Left renal cortex interstitium (tissue), 4 donors: ENCODE data around the gene CDC42EP2. TPM values are rescaled to one million over a fixed set of nuclear protein-coding genes. Genes with fewer than 3 reads are reported as not detected.
"Not testable (repeated sequence)": the region's sequence is repeated elsewhere in the genome, so short reads cannot be mapped to it uniquely, and the experiment has no call there.

Source experiments
- DNase-seq, 4 donors: peaks; one replicate each; pipeline ENCODE4 v3.0.0-alpha.2; 2013; ENCODE audit warnings: low read depth in 4 of 4, low spot score in 2 of 4, missing footprints in 1 of 4
- polyA plus RNA-seq, 4 donors: library from polyadenylated mRNA; unstranded; fragments of 120-200 nt; gene quantifications; one replicate each; pipeline ENCODE4 v1.2.1, GENCODE V29; 2013; ENCODE audit not compliant: insufficient read length in 4 of 4

Gene CDC42EP2
- polyA plus RNA-seq, 4 donors = 7.9 to 16.4 (median 11.6) TPM

DNA sequence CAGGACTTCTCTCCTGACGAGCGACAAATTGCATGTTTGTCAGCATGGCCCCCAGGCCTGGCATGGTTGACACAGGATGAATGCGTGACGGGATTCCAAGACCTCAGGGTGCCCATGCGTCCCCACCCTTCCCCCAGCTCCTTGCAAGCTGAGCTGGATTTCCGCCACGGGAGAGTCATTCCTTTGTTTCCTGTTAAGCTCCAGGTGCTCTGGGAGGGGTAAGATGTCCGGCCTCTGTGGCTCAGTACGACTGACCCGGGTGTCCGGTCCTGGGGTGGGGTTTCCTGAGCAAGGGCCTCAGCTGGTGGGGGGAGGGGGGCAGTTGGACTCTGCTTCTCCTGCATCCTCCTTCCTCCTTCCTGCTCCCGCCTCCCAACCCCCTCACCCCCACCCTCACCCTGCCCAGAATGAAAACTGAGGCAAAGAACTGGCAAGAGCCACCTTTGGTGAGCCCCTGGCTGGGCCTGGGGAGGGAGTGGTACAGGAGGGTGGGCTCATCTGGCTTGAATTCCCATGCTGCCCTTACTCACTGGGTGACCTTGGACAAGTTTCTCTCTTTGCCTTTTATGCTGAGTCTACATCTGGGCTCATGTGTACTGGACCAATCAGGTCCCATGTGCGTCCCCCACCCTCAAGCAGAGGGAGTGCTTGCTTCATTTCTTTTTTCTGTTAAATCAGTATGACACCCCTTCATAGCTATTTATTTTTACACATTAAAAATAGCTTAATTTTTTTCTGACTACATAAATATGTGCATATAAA is 2.5 kb downstream of the CDC42EP2 start:
- DNase-seq = no peak

DNA sequence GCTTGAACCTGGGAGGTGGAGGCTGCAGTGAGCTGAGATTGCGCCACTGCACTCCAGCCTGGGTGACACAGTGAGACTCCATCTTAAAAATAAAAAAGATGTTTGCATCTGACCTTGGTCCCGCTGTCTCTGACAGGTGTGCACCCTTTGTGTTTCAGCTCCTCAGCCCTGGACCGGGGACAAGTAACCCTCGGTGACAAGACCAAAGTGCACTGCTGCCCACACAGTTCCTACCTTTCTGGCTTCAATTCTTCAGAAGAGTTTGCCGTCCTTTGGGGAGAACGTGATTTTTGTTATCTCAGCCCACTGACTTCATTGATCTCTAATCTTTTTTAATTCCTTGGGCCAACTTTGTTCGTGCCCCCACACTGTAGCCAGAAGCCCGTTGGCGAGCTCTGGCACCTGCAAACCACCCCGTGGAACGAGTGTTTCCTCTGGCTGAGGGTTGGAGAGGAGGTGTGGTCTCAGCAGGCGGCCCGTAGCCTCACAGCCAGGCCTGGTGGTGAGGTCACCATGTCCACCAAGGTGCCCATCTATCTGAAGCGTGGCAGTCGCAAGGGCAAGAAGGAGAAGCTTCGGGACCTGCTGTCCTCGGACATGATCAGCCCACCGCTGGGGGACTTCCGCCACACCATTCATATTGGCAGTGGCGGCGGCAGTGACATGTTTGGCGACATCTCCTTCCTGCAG is 5.9 kb downstream of the CDC42EP2 start:
- DNase-seq = no peak

DNA sequence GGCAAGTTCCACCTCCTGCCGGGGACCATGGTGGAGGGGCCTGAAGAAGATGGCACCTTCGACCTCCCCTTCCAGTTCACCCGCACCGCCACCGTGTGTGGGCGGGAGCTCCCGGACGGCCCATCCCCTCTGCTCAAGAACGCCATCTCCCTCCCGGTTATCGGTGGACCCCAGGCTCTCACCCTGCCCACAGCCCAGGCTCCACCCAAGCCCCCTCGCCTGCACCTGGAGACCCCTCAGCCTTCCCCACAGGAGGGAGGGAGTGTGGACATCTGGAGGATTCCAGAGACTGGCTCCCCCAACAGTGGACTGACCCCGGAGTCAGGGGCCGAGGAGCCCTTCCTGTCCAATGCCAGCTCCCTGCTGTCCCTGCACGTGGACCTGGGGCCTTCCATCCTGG is 6.4 kb downstream of the CDC42EP2 start:
- DNase-seq = no peak

DNA sequence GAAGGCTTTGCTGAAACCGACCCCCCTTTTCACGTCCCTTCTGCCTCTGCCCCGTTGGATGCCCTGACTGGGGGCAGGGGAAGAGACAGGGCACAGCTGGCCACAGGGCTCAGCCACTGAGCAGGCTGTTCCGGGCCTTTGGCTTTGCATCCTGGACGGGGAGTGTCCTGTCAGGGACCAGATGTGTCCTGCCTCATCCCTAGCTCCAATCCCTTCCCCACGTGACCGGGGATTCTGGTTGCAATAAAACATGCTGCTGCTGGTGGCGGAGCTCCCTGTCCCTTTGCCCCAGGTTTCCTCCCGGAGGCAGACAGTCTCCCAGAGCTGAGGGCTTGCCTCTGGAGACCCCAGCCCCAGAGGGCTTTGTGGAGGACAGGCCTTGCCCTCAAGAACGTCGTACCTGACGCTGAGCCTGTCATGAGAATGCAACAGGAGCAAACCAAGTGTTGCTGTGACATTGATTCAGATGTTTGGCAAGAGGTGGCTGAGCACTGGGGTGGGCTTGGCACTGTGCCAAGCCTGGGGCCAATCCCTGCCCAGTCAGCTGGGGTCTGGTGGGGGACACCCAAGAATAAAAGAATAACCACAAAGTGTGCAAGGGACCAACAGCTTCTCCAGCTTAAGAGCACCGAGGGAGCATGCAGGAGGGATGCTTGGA is 7.3 kb downstream of the CDC42EP2 start:
- DNase-seq = no peak

DNA sequence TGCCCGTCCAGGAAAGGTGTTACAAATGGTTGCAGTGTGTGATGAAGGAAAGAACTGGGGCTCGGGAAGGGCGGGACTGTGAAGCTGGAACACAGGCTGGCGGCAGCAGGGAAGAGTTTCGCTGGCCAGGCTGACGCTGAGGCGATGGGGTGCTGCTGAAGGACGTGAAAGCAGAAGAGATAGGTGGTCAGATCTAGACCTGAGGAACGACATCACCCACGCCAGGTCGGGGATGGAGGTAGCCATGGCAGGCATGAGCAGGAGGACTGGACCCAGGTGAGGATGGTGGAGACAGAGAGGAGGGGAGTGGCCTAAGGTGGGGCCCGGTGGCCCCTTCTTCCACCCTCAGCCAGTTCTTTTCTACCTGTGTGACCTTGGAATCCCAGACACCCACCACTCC is 9.1 kb downstream of the CDC42EP2 start:
- no peak for DNase-seq

DNA sequence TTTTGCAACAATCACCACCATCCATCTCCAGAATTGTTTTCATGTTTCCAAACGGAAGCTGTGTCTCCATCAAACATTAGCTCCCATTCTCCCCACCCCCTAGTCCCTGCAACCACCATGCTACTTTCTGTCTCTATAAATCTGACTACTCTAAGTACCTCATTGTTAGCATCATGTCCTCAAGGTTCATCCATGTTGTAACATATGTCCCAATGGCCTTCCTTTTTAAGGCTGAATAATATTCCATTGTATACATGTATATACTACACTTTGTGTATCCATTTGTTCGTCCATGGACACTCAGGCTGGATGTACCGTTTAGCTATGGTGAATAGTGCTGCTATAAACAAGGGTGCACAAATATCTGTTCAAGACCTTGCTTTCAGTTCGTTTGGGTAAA is 10.8 kb downstream of the CDC42EP2 start:
- no peak for DNase-seq

DNA sequence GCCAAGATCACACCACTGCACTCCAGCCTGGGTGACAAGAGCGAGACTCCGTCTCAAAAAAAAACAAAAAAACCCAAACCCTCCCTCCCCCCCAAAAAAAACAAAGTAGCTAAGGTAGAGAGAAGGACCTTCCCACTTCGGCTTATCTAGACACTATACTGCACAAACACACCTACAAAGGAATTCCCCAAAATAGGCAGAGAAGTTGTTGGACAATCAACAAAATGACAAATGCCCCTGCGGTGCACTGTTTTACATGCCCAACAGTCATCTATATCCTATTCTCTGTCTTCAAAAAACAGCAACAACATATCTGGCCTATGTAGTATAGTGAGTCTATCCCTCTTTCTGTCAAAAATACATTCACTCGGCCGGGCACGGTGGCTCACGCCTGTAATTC is 12.4 kb downstream of the CDC42EP2 start:
- DNase-seq = no peak

DNA sequence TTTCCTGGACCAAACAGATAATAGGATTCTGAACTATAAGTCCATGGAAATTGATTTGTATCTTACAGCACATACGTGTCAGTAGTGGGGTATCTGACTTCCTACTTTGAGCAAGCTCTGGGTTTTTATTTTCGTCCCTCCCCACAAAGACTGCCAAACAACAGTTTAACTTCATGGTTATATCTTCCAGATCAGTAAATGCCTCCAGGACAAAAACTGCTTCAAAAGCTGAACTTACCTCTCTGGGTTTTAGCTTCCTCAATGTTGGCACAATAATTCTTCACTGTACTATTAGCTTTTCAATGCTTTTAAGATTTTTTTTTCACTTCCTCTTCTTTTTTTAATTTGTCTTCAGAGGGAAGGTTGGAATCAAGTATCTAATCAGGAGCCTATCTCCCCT is 14.8 kb downstream of the CDC42EP2 start:
- no peak for DNase-seq

DNA sequence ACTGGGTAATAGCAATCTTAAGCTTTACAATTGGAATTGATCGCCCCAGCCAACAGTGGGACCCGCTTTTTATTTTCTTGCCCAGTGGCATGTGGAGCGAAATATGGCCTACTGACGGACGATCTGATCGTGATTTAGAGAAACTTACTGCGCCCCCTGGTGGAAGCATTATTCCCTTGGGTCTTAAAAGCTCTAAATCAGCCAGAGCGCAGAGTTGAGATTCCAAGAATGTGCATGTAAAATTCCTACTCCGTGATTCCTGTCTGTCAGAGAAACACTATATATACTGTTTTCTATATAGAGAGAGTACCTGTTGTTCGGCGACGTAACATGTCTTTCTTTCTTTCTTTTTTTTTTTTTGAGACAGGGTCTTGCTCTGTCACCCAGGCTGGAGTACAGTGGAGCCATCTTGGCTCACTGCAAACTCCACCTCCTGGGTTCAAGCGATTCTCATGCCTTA is 15.3 kb downstream of the CDC42EP2 start:
- peak in 2 of 4 donors; percentile 79 to 90 for DNase-seq

DNA sequence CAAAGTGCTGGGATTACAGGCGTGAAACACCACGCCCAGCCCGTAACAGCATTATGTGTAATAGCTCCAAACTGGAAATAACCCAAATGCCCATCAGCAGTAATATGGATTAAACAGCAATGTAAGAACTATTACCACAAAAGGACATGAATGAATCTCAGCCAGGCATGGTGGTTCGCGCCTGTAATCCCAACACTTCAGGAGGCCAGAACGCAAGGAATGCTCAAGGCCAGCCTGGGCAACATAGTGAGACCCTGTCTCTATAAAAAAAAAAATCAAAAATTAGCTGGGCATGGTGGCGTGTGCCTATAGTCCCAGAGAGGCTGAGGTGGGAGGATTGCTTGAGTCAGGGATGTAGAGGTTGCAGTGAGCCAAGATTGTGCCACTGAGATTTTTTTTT is 15.9 kb downstream of the CDC42EP2 start:
- DNase-seq = no peak

DNA sequence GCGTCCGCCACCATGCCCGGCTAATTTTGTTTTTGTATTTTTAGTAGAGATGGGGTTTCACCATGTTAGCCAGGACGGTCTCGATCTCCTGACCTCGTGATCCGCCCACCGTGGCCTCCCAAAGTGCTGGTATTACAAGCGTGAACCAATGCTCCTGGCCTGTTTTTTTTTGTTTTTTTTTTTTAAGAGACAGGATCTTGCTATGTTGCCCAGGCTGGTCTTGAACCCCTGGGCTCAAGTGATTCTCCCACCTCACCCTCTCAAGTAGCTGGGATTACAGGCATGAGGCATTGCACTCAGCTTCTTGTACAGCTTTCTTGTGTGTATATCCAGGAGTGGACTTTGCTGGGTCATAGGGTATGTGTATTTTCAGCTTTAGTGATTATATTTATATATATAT is 17.9 kb downstream of the CDC42EP2 start:
- DNase-seq = not testable (repeated sequence)

DNA sequence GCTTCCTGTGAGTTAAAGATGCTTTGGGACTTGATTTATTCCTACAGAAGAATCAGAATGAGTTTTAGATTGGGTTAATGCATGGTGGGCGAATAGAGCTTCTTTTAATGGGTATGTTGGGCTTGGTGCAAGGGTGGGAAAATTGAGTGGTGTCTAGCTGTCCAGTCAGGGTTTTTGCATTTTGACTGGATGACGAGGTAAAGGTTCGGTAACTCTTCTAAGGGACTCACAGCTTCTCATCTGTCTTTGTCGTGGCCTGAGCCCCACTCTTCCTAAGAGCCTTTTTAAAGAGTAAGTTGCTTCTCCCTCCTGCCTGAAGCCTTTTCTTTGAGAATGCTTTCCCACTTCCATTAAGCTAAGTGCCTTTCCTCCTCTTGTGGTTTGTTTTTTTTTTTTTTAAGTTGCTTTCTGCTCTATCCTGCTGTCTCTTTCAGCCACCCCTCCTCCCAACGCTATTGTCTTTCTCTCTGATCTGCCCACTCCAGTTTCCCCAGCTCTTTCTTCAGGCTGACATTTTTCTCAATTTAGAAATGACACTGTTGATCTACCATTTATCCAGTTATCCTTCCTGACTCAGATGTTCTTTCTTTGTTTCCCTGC is 20.1 kb downstream of the CDC42EP2 start:
- no peak for DNase-seq

DNA sequence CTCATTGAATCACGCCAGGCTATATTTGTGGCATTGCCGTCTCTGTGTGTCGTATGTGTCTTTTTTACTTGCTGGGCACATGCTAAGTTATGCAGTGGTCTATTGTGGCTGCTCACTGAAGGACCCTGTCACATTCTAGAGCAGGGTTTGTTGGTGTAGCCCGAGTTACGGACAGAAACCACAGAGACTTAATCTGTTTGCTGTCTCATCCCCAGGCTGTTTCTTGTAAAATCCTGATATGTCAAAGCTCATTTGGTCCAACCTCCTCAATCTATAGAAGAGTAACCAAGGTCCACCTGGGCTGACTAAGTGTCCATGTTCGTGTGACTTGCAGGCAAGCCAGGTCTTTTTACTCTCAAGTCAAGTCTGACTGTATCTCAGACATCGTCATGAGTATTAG is 24.0 kb downstream of the CDC42EP2 start:
- DNase-seq = no peak

DNA sequence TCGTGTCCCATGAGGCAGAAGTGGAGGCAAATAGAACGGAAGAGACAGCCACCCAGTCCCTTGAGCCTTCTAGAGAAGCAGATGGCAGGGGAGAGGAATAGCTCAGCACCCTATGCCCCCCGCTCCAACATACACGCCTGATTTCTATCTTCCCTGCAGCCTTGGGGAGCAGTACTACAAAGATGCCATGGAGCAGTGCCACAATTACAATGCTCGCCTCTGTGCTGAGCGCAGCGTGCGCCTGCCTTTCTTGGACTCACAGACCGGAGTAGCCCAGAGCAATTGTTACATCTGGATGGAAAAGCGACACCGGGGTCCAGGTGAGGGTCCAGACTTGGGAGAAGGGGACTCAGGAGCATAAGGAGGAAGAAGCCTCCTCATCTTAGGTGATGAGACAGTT is 25.6 kb downstream of the CDC42EP2 start:
- no peak for DNase-seq

DNA sequence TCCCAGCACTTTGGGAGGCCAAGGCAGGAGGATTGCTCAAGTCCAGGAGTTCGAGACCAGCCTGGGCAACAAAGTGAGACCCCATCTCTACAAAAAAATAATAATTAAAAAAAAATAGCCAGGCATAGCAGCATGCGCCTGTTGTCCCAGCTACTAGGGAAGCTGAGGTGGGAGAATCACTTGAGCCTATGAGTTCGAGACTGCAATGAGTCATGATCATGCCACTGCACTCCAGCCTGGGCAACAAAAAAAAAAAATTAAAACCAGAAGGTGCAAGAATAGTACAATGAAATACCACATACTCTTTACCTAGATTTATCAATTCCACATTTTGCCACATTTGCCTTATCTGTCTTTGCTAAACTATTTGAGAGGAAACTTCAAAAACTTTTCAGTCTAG is 27.2 kb downstream of the CDC42EP2 start:
- DNase-seq = no peak

DNA sequence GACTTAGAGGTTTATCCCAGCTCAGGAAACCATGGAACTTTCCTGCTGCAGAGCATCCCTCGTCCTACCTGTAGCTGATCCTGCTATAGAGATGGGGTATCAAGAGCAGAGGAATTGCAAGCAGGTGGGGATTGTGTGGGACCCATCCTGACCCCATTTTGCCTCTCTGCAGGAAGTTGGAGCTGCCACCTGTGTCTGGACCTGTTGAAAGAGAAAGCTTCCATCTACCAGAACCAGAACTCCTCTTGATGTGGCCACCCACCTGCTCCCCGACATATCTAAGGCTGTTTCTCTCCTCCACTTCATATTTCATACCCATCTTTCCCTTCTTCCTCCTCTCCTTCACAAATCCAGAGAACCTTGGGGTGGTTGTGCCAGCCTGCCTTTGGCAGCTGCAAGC is 36.8 kb downstream of the CDC42EP2 start:
- no peak for DNase-seq

DNA sequence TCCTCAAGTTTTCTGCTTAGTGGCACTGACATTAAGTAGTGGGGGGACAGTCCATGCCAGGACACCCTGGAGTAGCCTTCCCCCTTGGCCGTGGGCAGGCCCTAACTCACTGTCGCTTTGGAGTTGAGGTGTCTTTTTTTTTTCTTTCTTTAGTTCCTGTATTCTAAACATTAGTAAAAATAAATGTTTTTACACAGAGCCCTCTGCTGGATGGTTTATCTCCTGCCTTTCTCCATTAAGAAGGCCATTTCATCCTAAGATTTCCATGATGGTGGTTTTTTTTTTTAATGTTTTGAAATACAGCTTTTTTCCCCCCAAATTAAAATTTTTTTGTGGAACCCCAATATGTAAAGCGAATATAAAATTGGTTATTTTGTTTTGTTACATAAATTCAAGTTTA is 38.1 kb downstream of the CDC42EP2 start:
- DNase-seq = no peak

DNA sequence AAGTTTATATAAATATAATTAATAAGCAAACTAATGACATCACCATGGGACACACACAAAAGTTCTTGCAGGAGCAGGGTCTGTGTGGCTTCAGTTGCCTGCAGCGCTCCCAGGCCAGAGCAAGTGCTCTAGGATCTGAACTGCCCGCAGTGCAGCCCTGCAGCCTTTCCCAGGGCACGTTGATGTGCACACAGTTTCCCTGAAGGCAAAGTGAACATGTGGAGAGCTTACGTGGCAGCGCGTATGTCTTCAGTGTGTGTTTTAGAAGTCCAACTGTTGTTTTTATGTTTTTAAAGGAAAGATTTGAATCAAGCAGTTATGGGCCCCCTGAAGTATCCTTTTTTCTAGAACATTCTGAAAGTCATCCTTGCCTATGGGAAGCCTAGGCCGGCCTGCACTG is 38.7 kb downstream of the CDC42EP2 start:
- no peak for DNase-seq

DNA sequence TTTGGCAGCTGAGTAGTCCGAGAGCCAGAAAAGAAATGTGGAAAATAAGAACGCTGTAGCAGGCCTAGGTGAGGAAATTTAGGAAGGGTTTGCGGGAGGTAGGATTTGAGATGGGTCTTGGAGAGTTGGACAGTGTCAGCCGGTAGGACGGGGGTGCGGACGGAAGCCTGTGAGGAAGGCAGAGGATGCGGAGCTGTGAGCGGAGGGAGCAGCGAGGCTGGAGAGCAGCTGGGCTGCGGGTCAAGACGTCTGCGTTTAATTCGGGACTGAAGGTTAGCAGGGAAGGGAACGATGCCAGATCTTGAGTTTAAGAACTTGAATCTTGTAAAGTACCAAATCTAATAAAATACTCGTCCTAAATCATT is 39.2 kb downstream of the CDC42EP2 start:
- DNase-seq = no peak

DNA sequence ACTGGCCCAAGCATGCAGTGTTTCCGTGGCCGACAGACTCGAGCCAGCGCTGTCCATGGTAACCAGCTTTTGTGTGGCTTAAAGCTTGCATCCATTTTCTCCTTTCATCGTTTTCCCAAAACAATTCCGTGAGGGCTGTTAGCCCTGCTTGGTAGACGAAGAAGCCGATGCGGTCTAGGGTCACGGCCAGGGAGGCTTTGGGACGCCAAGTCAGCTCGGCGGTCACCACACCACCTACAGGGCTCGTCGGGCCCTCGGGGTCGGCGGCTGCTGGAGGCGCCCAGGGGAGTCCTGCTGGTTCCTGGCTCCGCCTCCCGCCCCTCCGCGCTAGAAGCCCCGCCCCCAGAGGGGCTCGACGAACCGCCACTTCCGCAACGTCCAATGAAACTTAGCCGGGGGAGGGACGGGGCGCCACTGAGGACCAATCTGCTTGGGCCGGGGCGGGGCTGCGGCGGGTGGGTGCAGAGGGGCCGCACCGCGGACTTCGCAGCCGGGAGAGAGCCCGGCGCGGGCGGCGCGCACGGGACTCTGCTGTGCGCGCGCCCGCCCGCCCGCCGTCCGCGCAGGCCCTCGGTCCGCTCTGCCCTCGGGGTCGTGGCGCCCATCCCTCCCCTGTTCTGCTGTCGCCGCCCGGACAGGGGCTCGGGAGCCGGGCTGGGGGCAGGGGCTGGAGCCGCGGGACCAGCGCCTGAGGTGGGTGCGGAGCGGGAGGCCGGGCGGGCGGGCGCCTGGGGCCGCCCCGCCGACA is 39.8 kb downstream of the CDC42EP2 start, which contains the start of gene TIGD3:
TSS of gene TIGD3 (plus strand) at position 487 of the 748 bp plus-strand sequence. CDS start 1,058 bp downstream, outside the sequence.
- peak; percentile 87 to 97 (median 93) for DNase-seq
